HG03442 (cell line): Measurements from ENCODE around the gene OR10G2.
"Not testable (repeated sequence)": the region's sequence is repeated elsewhere in the genome, so short reads cannot be mapped to it uniquely, and the experiment has no call there.

ENCODE experiments used
- ATAC-seq: cut with Tn5 transposase; IDR thresholded peaks from one replicate; pipeline ENCODE4 v1.9.1; 2021; ENCODE audit warnings: mild to moderate bottlenecking, moderate library complexity; ENCODE audit not compliant: unreplicated experiment

Gene OR10G2

GRCh38 chr14:21634840-21635239, at the start of gene OR10G2:
Gene OR10G2, minus strand, starts transcription at chr14:21634940. Its CDS starts 98 bp downstream, at chr14:21634842.
- ATAC-seq: no peak

DNA sequence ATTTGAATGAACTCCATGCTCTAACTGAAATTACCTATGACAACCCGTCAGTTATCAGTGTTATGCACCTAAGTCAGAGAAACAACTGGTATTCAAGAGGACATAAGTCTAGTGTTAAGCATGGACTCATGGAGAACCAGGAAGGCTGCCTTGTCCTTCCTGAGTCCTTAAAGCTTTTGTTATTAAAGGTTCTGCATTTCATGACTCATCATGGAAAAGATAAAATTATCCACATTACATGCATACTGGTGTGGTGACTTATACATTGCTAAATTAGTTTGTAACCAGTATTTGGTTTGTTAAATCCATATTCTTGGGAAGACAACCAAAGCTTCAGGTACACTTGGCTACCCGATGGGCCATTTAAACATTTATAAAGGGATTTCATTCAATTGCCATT, 45.3 kb upstream of the OR10G2 start:
- no peak for ATAC-seq

GRCh38 chr14:21675566-21675965, 40.8 kb upstream of the OR10G2 start:
- no peak for ATAC-seq

DNA sequence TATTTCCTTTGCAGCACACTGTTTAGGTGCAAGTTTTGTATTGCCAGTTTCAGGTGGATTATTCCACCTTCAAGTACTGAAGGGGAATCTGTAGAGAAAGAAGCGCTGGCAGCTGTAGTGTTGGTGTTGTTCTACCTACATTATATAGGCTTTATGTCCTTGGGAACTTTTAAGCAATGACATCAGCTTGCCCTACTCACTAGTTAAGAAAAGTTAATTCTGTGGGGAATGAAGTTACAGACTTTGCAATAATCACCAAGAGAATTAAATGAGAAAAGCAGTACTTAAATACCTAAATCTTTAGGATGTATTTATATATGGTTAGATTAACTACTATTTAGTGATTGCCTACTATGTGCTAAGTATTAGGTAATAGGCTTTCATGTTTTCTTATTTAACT, 39.0 kb upstream of the OR10G2 start, which contains the start of gene OR4E1:
OR4E1 (minus strand) TSS at position 101 of the 400 bp plus-strand sequence. CDS start 2,883 bp downstream, outside the sequence.
- no peak for ATAC-seq

- ATAC-seq: no peak
Measured at GRCh38 chr14:21672116-21672515, 37.4 kb upstream of the OR10G2 start.

DNA sequence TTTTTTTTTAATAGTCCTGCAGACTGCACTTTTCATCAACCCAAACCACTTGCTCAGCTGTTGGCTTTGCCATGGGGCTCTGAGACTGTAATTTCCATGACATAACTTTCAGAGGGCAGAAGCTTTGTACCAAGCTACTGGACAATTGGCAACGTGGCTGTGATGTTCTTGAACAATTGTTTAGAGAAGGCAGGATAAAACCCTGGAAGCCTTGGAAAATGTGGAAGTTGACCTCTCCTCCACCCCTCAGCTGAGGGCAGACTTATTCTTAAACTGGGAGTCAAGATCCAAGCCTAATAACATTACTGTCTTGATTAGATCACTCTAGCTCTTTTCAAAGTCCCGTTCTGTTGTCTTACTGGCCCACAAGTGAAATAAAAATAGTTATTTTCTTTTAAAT, 36.6 kb upstream of the OR10G2 start:
- no peak for ATAC-seq

- no peak for ATAC-seq
Measured at GRCh38 chr14:21669284-21669683, 34.5 kb upstream of the OR10G2 start.

DNA sequence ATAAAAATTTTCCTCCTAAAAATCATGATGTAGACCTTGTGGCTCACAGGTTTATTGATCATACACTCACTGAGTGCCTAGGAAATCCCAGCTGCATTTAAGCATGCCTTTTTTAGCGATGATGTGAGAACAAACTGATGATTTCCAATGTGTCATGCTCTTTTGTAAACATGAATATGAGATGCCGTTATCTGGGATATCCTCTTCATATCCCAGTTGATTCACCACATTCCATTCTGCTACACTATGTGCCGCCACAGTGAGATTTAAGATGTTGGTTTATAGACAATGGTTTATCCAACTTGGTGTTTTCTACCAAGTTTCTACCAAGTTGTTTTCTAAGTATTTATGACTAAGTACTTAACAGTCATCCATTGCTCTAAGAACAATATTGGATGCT, 33.6 kb upstream of the OR10G2 start:
- no peak for ATAC-seq

- no peak for ATAC-seq
Measured at GRCh38 chr14:21656980-21657379, 22.2 kb upstream of the OR10G2 start.

- ATAC-seq: no peak
Measured at GRCh38 chr14:21654215-21654614, 19.5 kb upstream of the OR10G2 start.

DNA sequence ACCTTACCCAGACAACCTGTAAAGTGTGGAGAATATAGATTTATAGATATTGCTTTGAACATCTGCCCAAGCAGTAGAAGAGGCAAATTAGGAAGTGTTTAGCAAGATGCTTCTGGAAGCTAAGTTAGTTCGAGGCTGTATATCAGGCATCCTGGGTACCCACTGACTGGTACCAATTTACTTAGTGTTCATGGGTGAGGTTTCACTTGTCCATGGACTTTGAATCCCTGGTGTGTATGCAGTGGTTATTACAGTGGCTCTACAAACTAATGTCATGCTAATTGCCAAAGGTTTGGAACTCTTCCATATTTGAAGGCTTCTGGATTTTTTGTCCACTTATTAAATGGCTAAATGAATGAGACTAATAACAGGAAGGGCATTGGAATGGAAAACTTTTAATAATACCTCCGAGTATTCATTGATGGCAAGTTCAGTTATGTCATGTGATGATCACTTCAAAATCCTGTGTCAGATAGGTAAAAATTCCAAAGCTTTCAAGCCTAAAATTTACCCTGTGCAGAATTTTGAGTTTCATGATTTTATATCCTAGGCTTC, 18.7 kb upstream of the OR10G2 start, which contains the start of gene OR4E2:
OR4E2 (plus strand) TSS at position 505 of the 555 bp plus-strand sequence. CDS start 11,248 bp downstream, outside the sequence.
- no peak for ATAC-seq

DNA sequence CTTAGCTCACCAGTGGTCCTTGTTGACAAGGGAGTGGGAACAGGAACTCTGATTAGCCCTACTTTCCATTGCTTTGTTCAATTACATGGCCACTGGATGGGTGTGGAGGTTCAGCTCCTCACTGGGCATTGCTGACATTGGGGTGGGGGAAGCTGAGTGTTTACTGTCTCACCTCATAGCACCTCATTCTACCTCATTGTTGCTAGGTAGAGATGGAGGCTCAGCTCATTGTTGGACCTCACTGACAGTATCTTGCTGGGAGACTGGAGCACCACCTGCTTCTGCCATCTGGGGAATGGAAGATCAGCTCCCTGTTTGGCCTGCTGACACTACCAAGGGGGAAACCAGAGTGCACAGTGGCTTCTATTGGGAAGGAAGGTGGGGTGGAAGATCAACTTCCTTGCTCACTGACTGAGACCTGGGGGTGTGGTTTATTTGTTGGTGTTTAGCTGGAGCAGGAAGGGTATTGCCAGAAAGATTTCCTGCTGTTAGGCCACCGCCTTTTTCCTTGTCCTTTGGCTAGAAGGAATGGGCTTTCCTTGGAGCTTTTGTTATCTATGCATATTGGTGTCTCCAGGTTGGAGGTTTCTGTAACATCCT, 17.6 kb upstream of the OR10G2 start:
- no peak for ATAC-seq

GRCh38 chr14:21647380-21647779, 12.6 kb upstream of the OR10G2 start:
- ATAC-seq: no peak

DNA sequence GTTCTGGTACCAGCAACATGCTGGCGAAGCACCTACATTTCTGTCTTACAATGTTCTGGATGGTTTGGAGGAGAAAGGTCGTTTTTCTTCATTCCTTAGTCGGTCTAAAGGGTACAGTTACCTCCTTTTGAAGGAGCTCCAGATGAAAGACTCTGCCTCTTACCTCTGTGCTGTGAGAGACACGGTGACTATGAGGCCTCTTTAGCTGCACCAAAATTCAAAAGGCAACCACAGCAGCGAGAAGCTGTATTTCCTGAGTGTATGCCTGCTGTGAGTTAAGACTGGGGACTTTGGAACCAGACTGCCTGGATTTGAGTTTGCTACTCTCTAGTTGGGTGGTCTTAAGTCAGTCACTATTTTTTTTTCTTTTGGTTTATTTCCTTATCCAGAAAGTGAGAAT, 8.7 kb upstream of the OR10G2 start:
- ATAC-seq: no peak

GRCh38 chr14:21642683-21643082, 7.9 kb upstream of the OR10G2 start:
- no peak for ATAC-seq

DNA sequence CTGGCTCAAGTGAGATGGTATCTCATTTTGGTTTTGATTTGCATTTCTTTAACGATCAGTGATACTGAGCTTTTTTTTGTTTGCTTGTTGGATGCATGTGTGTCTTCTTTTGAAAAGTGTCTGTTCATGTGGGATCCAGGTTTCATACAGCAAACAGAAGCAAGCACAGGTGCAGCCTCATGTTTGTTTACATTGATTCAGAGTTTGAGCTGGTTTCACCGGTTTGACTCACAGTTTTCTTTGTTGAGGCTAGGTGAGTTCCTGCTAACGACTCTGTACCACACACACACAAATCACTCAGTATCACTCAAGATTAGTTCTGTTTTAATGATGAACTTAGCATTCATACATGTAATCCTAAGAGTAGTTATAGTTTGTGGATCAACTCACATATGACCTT, 3.7 kb downstream of the OR10G2 start:
- ATAC-seq: no peak

- ATAC-seq: not testable (repeated sequence)
Measured at GRCh38 chr14:21630503-21630902, 4.2 kb downstream of the OR10G2 start.

GRCh38 chr14:21626491-21627230, 8.1 kb downstream of the OR10G2 start:
- ATAC-seq: no peak

DNA sequence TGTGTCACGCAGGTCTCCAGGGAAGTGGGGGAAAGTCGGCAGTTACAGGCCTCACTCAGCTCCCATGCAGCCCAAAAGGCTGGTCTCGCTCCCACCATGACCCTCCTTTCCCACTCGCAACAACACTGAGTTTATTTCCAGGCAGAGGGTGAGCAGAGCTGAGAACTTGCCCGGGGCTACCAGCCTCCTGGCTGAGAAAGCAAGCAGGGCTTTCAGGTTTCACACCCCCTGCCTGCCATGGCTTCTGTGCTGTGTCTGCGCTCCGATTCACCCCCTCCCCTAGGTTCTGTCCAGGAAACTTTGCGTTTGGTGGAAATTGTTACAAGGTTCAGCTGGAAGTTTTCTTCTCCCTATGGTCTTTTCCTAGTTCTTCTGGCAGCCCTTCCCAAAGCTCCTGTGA, 17.1 kb downstream of the OR10G2 start:
- no peak for ATAC-seq

GRCh38 chr14:21614240-21614639, 20.5 kb downstream of the OR10G2 start:
- no peak for ATAC-seq

- ATAC-seq: no peak
Measured at GRCh38 chr14:21612324-21612723, 22.4 kb downstream of the OR10G2 start.

GRCh38 chr14:21602181-21602580, 32.6 kb downstream of the OR10G2 start:
- not testable (repeated sequence) for ATAC-seq
